OCI-LY1 (cell line): ENCODE measurements around the gene RAI1.

Source experiments
- H2AFZ ChIP-seq: fragments of 200-600 bp; sonication (generic), shearing (Covaris generic); 2 replicates; pipeline ENCODE4 v1.6.0; 2014; ENCODE audit warnings: antibody characterized with exemption, mild to moderate bottlenecking, low read length
- H3F3A ChIP-seq: fragments of 200-600 bp; sonication (generic), shearing (Covaris generic); 2 replicates; pipeline ENCODE4 v1.6.0; 2014; ENCODE audit warnings: mild to moderate bottlenecking, antibody characterized with exemption, low read length, moderate library complexity; ENCODE audit not compliant: insufficient read depth
- H3K27ac ChIP-seq: fragments of 200-600 bp; sonication (generic); 2 replicates; pipeline ENCODE4 v1.5.1; 2014; ENCODE audit warnings: low read length, mixed run types, mild to moderate bottlenecking, low read depth; ENCODE audit not compliant: poor library complexity, severe bottlenecking
- H3K27me3 ChIP-seq: fragments of 200-600 bp; sonication (generic); 2 replicates; pipeline ENCODE4 v1.6.0; 2014; ENCODE audit warnings: antibody characterized with exemption, mild to moderate bottlenecking, low read length, moderate library complexity; ENCODE audit not compliant: insufficient read depth
- H3K36me3 ChIP-seq: fragments of 200-600 bp; sonication (generic); 2 replicates; pipeline ENCODE4 v1.6.1; 2014; ENCODE audit warnings: mild to moderate bottlenecking, antibody characterized with exemption, low read length, moderate library complexity, mixed read lengths; ENCODE audit not compliant: insufficient read depth
- H3K4me1 ChIP-seq: fragments of 200-600 bp; sonication (generic); 2 replicates; pipeline ENCODE4 v1.5.1; 2014; ENCODE audit warnings: mild to moderate bottlenecking, low read length, moderate library complexity; ENCODE audit not compliant: insufficient read depth, severe bottlenecking
- H3K4me2 ChIP-seq: fragments of 200-600 bp; sonication (generic), shearing (Covaris generic); 2 replicates; pipeline ENCODE4 v1.6.1; 2014; ENCODE audit warnings: low read length
- H3K4me3 ChIP-seq: fragments of 200-600 bp; sonication (generic); 2 replicates; pipeline ENCODE4 v1.5.1; 2014; ENCODE audit warnings: low read length, low read depth, mild to moderate bottlenecking, mixed read lengths; ENCODE audit not compliant: poor library complexity, severe bottlenecking
- H3K79me2 ChIP-seq: fragments of 200-600 bp; shearing (Covaris generic); 2 replicates; pipeline ENCODE4 v1.6.1; 2016; ENCODE audit warnings: mixed run types, low read length, mixed read lengths; ENCODE audit not compliant: insufficient read depth
- H3K9ac ChIP-seq: fragments of 200-600 bp; sonication (generic), shearing (Covaris generic); 2 replicates; pipeline ENCODE4 v1.6.1; 2014; ENCODE audit warnings: mild to moderate bottlenecking, low read length, mixed read lengths
- H3K9me2 ChIP-seq: fragments of 200-600 bp; sonication (generic), shearing (Covaris generic); 2 replicates; pipeline ENCODE4 v1.6.1; 2014; ENCODE audit warnings: low read depth, mild to moderate bottlenecking, low read length, mixed read lengths
- H3K9me3 ChIP-seq: fragments of 200-600 bp; shearing (Covaris generic); 2 replicates; pipeline ENCODE4 v1.6.1; 2014; ENCODE audit warnings: low read length, mixed read lengths
- H4K20me1 ChIP-seq: fragments of 200-600 bp; sonication (generic), shearing (Covaris generic); 2 replicates; pipeline ENCODE4 v1.6.0; 2016; ENCODE audit warnings: mild to moderate bottlenecking, low read length; ENCODE audit not compliant: insufficient read depth
- CTCF ChIP-seq: fragments of 200-600 bp; sonication (generic), shearing (Covaris generic); IDR thresholded peaks from 2 replicates; pipeline ENCODE4 v1.5.1; 2017; ENCODE audit warnings: mild to moderate bottlenecking, antibody characterized with exemption, low read length, moderate library complexity, mixed read lengths
- EZH2 ChIP-seq: fragments of 200-600 bp; sonication (generic), shearing (Covaris generic); IDR thresholded peaks from 2 replicates; pipeline ENCODE4 v1.8.0; 2017; ENCODE audit warnings: borderline replicate concordance, mixed run types, mild to moderate bottlenecking, antibody characterized with exemption, low read length, moderate library complexity, mixed read lengths

The RAI1 gene

GRCh38 chr17:17798010-17798556, 116.8 kb downstream of the RAI1 start:
- no peaks in the 10 kb centered on the region for H3K36me3 ChIP-seq
- H3K9me3 ChIP-seq = no peaks in the 10 kb centered on the region
- H3K27me3 ChIP-seq = peaks cover 9% of the 10 kb centered on the region
- TF ChIP-seq CTCF = no peak
- no peak for TF ChIP-seq EZH2
- H3K9me2 ChIP-seq = no peaks in the 10 kb centered on the region
- H2AFZ ChIP-seq = no peak overlapping the region
- H3F3A ChIP-seq = no peaks in the 10 kb centered on the region
- no peaks in the 10 kb centered on the region for H4K20me1 ChIP-seq
- no peak overlapping the region for H3K9ac ChIP-seq
- H3K4me2 ChIP-seq = no peak overlapping the region
- H3K4me1 ChIP-seq = no peaks in the 10 kb centered on the region
- no peak overlapping the region for H3K4me3 ChIP-seq
- no peak overlapping the region for H3K27ac ChIP-seq
- no peaks in the 10 kb centered on the region for H3K79me2 ChIP-seq

- Histone ChIP-seq H3K9me3 (no peaks in the 10 kb centered on the region), H3F3A (no peaks in the 10 kb centered on the region), H3K9me2 (no peaks in the 10 kb centered on the region), H3K9ac (no peak overlapping the region), H3K4me1 (no peaks in the 10 kb centered on the region), H3K79me2 (no peaks in the 10 kb centered on the region), H3K4me2 (no peak overlapping the region), H3K27me3 (peaks cover 9% of the 10 kb centered on the region), H4K20me1 (no peaks in the 10 kb centered on the region), H2AFZ (no peak overlapping the region), H3K36me3 (no peaks in the 10 kb centered on the region), H3K27ac (no peak overlapping the region), H3K4me3 (no peak overlapping the region)
- TF ChIP-seq EZH2 (no peak), CTCF (no peak)
Observed at GRCh38 chr17:17798573-17799255, 117.5 kb downstream of the RAI1 start.

GRCh38 chr17:17800504-17801021, 119.3 kb downstream of the RAI1 start:
- Histone ChIP-seq H3K9ac (no peak overlapping the region), H3K4me3 (no peak overlapping the region), H3K27me3 (peaks cover 4% of the 10 kb centered on the region; the same call in 1 of the 2 replicates), H4K20me1 (no peaks in the 10 kb centered on the region), H3K4me1 (no peaks in the 10 kb centered on the region), H3K4me2 (no peak overlapping the region), H3K36me3 (no peaks in the 10 kb centered on the region), H3K79me2 (no peaks in the 10 kb centered on the region), H2AFZ (no peak overlapping the region), H3K9me2 (no peaks in the 10 kb centered on the region), H3K27ac (no peak overlapping the region), H3F3A (no peaks in the 10 kb centered on the region), H3K9me3 (no peaks in the 10 kb centered on the region)
- TF ChIP-seq CTCF = no peak
- no peak for TF ChIP-seq EZH2
